ENCODE measurements around the gene LCE4A. TPM values are rescaled to one million over a fixed set of nuclear protein-coding genes. Genes with fewer than 3 reads are reported as not detected.
"Not testable (repeated sequence)": the region's sequence is repeated elsewhere in the genome, so short reads cannot be mapped to it uniquely, and the experiment has no call there.

LCE4A gene, protein sequence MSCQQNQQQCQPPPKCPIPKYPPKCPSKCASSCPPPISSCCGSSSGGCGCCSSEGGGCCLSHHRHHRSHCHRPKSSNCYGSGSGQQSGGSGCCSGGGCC
- total RNA-seq, result not detected

DNA sequence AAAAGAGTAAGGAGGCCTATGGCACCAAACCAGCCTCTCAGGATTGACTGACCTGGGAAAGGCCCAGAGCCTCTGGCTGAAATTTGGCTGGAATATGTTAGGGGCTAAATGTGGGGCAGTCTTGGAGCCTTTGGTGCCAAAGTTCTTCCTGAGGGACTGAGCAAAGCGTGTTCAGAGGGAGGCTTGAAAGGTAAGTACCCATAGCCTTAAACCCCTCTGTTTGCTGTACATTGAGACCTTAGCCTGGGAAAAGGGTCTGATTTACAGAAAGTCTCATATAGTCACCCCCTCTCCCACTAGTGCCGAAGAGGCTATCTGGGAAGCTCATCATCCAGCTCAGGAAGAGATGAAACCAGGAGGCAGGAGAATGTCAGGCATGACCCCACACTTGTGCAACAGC, at the start of gene LCE4A:
Gene LCE4A (plus strand): TSS at position 301 of the 400 bp plus-strand sequence. CDS start 916 bp downstream, outside the sequence.
- ATAC-seq, result no peak

DNA sequence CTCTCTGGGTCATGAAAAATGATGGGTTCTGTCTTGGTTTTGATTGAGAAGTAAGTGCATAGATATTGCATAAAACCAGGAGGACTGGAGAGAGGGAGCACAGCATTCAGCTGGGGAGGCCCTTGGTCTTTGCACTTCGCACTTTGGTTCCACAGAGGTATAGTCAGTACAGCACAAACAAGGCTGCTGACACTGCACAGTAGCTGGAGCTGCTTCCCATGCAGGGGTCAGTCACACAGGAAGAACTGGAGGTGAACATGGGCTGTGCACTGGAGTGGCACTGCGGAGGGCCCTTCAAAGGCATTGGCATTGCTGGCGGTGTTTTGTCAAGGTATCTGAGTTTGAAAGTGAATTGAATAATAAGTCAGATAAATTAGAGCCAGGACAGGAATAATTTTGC, 49.3 kb upstream of the LCE4A start:
- no peak for ATAC-seq

DNA sequence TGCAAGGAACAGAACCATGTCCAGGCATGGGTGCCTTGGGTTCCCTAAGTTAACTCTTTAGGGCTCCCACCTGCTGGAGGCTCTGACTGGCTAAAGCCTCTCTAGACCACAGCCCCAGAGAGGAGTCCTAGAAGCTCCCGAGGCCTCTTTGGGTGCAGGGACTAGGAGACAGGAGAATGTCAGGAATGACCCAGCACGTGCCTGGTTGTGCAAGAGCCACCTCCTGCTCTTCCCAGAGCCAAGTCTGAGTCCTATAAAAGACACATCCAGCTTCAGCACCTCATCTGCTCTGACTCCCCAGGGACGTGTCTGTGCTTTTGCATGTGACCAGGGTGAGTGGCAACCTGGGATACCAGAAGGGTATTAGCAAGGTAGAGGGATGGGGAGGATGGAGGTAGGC, 44.9 kb upstream of the LCE4A start, which contains the start of gene LCE2D:
Gene LCE2D (plus strand): TSS at position 283 of the 400 bp plus-strand sequence. CDS start 726 bp downstream, outside the sequence.
- ATAC-seq, result no peak

DNA sequence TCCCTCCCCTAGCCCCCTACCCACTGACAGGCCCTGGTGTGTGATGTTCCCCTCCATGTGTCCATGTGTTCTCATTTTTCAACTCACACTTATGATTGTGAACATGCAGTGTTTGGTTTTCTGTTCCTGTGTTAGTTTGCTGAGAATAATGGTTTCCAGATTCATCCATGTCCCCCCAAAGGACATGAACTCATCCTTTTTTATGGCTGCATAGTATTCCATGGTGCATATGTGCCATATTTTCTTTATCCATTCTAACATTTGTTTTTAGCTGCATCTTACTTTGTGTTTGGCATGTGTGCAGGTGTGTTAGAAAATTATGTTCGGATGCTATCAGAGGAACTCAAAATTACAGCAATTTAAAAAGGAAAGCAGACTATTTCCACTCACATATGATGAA, 41.8 kb upstream of the LCE4A start:
- not testable (repeated sequence) for ATAC-seq

DNA sequence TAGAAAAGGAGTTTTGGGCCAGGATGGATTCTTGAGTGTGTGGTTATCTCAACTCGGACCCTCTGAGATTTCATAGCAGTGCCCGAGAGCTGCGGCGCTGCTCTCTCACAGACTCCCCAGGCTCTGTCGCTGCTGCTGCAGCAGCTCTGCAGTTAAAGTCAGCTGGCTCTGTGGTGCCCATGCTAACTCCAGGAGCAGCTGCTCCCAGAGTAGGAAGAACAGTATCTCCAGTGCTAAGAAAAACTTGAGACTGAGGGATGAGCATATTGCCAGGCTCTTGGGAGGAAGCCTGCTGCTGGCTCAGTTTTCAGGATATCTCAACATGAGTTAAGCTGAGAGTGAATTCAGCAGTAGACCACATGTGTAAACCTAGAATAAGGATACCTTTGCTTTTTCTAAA, 40.3 kb upstream of the LCE4A start:
- ATAC-seq, result no peak

DNA sequence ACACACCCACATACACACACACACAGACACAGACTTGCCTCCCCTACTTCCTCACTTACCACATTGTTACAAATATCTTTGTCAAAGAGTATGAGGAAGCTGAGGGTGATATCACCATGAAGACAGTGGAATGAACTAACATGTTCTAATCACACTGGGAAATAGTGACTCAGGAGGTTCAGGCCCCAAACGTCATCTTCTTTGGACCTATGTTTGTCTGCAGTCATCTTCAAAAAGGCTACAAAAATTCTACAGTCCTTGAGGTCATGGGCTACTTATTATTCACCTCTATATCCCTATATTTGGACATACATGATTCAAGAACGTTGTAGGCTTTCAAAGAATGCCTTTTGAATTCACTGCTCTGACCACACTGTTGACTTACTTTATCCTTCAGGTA, 34.9 kb upstream of the LCE4A start:
- ATAC-seq, result peak; percentile 66

DNA sequence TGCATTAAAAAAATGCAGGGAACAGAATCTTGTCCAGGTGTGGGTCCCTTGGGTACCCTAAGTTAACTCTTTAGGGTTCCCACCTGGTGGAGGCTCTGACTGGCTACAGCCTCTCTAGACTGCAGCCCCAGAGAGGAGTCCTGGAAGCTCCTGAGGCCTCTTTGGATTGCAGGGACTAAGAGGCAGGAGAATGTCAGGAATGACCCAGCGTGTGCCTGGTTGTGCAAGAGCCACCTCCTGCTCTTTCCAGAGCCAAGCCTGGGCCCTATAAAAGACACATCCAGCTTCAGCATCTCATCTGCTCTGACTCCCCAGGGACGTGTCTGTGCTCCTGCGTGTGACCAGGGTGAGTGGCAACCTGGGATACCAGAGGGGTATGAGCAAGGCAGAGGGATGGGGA, 33.0 kb upstream of the LCE4A start, which contains the start of gene LCE2C:
Gene LCE2C (plus strand): TSS at position 297 of the 400 bp plus-strand sequence. CDS start 737 bp downstream, outside the sequence.
- not testable (repeated sequence) for ATAC-seq

DNA sequence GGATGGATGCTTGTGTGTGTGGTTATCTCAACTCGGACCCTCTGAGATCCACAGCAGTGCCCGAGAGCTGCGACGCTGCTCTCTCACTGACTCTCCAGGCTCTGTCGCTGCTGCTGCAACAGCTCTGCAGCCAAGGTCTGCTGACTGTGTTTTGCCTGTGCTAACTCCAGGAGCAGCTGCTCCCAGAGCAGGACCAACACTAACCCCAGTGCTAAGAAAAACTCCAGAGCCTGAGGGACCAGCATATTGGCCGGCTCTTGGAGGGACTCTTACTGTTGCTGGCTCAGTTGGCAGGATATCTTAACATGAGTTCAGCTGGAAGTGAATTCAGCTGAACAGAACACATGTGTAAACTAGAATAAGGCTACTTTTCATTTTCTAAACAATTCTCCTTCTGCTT, 28.5 kb upstream of the LCE4A start:
- ATAC-seq, result no peak

DNA sequence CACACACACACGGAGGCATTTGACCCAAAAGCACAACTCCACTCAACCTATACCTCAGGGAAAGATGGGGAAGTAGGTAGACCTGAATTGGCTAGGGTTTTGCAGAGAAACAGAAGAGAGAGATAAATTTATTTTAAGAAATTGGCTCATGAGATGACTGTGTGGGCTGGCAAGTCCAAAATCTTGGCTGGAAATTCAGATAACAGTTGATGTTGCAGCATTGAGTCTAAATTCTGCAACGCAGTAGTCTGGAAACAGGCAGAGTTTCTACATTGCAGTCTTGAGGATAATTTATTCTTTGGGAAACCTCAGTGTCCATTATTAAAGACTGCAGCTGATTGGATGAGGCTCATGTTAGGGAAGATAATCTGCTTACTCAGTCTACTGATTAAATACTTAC, 26.3 kb upstream of the LCE4A start:
- ATAC-seq, result no peak

DNA sequence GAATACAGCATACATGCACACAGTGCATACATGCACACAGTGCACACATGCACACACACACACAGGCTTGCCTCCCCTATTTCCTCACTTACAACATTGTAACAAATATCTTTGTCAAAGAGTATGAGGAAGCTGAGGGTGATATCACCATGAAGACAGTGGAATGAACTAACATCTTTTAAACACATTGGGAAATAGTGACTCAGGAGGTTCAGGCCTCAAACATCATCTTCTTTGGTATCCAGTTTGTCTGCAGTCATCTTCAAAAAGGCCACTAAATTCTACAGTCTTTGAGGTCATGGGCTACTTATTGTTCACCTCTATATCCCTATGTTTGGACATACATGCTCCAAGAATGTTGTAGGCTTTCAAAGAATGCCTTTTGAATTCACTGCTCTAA, 24.1 kb upstream of the LCE4A start:
- no peak for ATAC-seq

DNA sequence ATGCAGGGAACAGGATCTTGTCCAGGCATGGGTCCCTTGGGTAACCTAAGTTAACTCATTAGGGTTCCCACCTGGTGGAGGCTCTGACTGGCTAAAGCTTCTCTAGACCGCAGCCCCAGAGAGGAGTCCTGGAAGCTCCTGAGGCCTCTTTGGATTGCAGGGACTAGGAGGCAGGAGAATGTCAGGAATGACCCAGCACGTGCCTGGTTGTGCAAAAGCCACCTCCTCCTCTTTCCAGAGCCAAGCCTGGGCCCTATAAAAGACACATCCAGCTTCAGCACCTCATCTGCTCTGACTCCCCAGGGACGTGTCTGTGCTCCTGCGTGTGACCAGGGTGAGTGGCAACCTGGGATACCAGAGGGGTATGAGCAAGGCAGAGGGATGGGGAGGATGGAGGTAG, 22.1 kb upstream of the LCE4A start, which contains the start of gene LCE2B:
Gene LCE2B (plus strand): TSS at position 301 of the 400 bp plus-strand sequence. CDS start 721 bp downstream, outside the sequence.
- ATAC-seq, result not testable (repeated sequence)

DNA sequence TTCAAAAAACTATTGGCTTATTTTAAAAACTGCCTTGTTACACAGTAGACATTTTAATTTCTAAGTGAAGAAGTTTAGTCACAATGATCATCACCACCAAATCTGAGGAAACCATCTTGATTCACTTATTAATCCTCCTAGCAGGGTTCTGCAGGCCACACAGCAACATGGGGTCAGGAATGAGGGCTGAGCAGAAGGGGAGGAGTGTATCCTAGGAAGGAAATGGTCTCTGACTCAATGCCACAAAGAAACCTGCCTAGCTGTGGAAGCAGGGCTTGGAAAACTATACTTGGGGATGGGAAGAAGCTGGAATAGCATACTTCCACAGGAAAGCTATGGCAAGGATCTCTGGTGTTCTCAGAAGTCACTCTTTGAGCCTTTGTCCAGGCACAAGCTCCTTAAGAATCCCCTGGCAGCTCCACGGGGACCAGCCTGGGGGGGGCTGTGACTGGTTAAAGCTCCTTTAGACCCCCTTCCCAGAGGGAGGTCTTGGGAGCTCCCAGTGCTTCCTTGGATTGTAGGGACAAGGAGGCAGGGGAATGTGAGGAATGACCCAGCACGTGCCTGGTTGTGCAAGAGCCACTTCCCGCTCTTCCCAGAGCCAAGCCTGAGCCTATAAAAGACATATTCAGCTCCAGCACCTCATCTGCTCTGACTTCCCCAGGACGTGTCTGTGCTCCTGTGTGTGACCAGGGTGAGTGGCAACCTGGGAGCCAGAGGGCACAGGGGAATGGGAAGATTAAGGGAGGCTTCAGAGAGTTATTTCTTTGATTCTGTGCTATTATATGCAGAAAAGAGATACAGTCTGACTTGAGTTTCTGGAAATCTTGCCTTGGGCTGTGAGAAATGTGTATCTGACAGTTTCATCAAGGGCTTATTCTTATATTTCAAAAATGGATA, 10.0 kb upstream of the LCE4A start, which contains the start of gene LCE2A:
Gene LCE2A (plus strand): TSS at position 645 of the 900 bp plus-strand sequence. CDS start 557 bp downstream, outside the sequence.
- ATAC-seq, result no peak

DNA sequence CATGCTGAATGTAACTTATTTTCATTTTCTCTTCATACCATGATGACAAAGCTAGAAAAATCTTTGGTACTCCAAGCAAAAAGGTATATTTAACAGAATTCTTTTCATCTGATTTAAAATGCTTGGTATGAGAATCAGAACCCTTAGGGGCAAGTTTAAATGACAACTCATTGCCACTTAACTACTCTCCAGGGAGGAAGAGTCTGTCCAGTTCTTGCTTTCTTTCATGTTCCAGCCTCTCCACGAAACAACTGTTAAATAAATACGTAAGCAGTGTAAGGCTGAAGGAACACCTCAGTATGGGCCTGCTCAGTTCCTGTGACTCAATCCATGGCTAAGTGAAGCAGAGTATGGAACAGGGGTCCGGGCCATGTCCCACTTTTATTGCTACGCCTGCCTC, 8.2 kb upstream of the LCE4A start:
- ATAC-seq, result no peak

DNA sequence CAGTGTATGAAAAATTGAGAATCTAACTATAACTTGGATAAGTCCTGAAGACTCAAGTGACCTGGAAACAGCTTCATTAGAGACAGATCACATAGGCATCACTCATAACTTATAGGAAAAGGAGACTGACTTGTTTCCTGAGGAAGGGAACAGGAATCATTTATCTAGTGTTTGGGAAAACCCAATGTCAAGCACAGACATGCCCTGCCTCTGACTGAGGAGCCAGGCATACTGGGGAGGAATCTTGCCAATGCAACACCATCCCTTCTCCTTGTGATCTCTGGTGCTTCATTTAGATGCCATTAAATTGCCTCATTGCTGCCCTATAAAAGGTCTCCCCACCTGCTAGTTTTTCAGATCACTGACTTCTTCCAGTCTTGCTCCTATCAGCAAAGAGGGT, 10.3 kb downstream of the LCE4A start:
- ATAC-seq, result peak; percentile 77

DNA sequence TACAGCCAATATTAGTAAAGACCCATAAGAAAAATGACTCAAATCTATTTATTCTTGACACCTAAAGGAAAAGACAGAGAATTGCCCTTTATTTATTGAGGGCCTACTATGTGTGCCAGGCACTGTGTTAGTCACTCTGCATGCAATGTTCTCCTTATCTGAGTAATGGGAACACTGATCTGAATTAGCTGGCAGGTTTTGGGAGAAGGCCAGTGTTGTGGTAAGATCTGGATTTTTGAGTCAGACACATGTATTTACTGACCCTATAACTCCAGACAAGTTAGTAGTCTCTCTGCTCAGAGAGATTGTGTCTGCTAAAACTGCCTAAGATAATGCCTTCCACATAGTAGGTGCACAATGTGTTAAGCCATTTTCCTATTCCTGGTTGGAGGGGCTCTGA, 17.3 kb downstream of the LCE4A start:
- no peak for ATAC-seq

DNA sequence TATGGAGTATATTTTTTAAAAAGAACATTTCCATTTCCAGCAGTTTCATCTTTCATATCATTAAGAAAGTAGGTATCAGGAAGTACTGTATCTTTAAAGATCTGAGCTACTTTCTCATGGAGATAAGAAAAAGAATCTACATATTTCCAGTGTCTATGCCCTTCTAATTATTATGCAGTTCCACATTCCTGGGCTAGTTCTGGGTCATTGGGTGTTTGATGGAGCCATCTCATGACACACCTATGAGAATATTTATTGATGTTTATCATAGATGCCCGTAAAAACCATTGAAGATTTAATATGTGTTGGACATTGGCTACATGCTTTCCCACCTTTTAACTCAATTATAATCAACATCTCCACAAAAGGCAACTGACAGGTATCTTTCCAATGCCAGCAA, 21.0 kb downstream of the LCE4A start:
- ATAC-seq, result no peak

DNA sequence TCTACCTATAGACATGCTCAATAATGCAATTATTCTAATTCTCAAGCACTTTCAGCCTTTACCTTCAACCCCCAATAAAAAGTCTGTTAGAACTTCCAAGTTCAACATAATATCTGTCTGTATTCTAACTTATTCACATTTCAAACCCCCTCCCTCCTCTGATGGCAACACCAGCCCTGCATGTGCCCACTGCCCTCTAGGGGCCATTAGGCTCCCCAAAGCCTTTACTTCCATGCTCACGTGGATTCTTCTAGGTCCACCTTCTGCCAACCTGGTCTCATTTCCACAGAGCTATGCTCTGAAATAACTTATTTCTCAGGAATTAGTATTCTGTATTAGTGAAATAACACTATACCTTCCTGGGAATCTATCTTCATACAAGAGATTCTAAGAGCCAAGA, 27.7 kb downstream of the LCE4A start:
- no peak for ATAC-seq

DNA sequence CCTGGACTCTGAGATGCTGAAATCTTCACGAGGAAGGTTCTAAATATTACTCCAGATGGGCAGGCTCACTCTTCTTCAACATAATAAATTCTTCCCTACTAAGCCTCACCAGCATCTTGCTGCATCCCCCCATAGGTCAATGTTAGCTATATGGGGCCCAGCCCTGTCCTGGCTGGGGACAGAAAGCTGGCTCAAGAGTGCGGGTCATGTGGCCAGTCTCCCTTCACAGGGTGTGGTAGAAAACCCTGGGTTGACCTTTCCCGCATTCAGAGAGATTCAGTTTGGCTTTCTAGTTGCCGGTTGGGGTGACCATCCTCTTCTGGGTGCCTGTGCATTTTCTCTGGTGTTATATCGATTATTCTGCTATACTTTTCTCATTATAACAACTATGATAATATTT, 30.0 kb downstream of the LCE4A start:
- no peak for ATAC-seq

DNA sequence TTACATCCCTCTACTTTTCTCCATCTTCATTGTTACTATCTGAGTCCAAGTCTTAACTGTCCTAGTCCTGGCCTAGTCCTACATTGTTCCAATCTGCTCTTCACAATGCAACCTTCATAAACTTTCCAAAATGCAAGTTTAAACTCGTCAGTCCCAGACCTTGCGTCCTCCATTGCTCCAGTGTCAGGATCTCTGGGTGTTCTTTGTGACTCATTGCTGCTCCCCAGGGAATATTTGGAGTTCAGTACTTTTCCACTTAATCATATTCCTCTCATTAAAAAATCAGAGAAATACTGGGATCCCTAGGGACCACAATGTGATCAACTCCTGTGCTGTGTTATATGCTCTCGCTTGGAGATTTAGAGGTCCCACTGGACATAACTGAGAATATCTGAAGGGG, 31.9 kb downstream of the LCE4A start:
- no peak for ATAC-seq

DNA sequence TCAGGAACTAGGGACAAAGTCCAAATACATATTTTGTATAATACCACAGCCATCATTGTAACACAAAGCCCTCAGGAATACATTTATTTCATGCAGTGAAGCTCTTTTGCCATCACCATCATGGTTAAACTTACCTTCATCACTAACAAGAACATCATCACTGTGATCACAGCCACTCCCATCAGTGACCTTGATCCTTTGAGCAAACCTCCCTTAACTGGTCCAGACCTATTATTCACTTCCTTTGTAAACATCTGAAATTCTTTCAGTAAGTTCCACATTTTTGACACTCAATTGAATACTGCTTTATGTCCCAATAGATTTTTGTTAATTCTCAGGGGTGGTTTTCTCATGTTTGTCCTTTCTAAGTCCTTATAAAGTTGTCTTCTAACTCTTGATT, 33.7 kb downstream of the LCE4A start:
- no peak for ATAC-seq

DNA sequence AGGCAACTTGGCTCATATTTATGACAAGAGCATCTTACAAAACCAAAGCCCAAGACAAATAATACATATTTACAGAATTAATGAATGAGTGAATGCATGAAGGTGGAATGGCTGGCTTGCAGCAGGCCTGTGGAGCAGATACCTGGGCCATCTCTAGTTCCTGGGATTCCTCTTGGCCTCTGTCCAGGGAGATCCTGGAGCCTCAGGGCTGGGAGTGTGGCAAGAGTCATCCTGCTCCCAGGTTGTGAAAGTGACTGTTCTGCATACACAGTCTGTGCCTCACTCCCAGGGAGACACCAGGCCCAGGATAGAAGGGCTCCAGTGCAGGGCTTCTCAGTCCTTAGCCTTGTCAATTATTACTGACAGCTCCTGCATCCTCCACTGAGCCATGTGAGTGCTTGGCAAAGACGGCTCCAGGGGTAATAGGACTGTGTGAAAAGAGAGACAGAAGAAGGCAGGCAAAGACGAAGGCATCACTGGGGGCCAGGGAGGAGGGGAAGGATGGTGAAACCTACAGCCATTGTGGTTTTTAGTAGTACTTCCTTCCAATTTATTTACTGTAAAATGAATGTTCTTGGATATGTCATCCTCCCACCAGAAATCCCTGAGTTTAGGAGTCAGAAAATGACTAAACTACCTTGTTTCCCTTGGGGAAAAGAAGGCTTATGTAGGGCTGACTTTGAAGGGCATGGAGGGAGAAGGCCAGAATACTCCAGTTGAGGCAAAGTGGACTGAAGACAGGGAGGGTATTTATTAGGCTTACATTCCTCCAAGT, 35.6 kb downstream of the LCE4A start:
- ATAC-seq, result peak; percentile 58

DNA sequence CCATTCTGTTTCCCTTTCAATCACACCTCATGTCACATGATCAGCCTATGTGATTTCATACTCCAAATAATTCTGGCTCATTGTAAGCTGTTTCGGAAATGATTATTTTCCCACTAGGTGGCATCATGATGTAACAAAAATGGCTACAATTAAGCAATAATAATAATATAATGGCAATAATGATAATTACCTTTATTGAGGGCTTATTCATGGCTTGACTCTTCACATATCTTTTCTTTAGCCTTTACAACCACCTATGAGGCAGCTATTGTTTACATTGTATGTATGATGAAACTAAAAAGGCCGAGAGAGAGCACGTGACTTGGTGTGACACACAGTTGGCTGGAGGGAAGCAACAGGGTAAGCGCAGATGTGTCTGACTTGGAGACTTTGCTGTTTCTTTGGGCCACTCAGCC, 37.3 kb downstream of the LCE4A start:
- peak; percentile 87 for ATAC-seq
